Medulla oblongata (tissue), 1 donor: ENCODE data around the gene ARL16.

Source experiments
- DNase-seq: peaks from one replicate; pipeline ENCODE4 v3.0.0-alpha.2; 2015; ENCODE audit errors: extremely low spot score

The ARL16 gene

GRCh38 chr17:81644496-81644895, 39.1 kb downstream of the ARL16 start:
- DNase-seq = no peak

- no peak for DNase-seq
These were observed 41.6 kb downstream of the ARL16 start for GRCh38 chr17:81641825-81642489.

GRCh38 chr17:81640011-81640410, 43.6 kb downstream of the ARL16 start:
- DNase-seq = no peak

GRCh38 chr17:81638683-81639082, 44.9 kb downstream of the ARL16 start:
- DNase-seq = no peak

GRCh38 chr17:81636505-81637288, 46.9 kb downstream of the ARL16 start, which contains the start of the genes NPLOC4 and TSPAN10:
NPLOC4 (minus strand) TSS chr17:81637112; CDS start chr17:81636930, 182 bp downstream.
TSPAN10 (plus strand) TSS chr17:81637196; CDS start chr17:81642413, 5,217 bp downstream.
- peak; percentile 81 for DNase-seq

- DNase-seq = no peak
These were observed 47.6 kb downstream of the ARL16 start for GRCh38 chr17:81635973-81636504.

- no peak for DNase-seq
These were observed 48.2 kb downstream of the ARL16 start for GRCh38 chr17:81635431-81635830.

GRCh38 chr17:81631482-81631881, 52.1 kb downstream of the ARL16 start:
- DNase-seq = no peak
